SW 1271 (cell line): ENCODE data around the gene CASP5.
"Not testable (repeated sequence)": the region's sequence is repeated elsewhere in the genome, so short reads cannot be mapped to it uniquely, and the experiment has no call there.

Experiments used
- DNase-seq, 2 experiments: peaks; one replicate each; lab custom pipeline; 2025; lab: John Stamatoyannopoulos, UW

Gene CASP5

GRCh38 chr11:105023003-105023402 lies at the start of gene CASP5:
Gene CASP5, minus strand, starts transcription at chr11:105023168. Its CDS starts 32 bp downstream, at chr11:105023136.
- no peak for DNase-seq

- not testable (repeated sequence) for DNase-seq
These were observed 49.1 kb upstream of the CASP5 start for GRCh38 chr11:105072080-105072479.

GRCh38 chr11:105071089-105071732 lies 48.2 kb upstream of the CASP5 start:
- DNase-seq = no peak

GRCh38 chr11:105070306-105070705 lies 47.3 kb upstream of the CASP5 start:
- no peak for DNase-seq

- not testable (repeated sequence) for DNase-seq
These were observed 46.8 kb upstream of the CASP5 start for GRCh38 chr11:105069749-105070148.

GRCh38 chr11:105063245-105063941 lies 40.4 kb upstream of the CASP5 start:
- not testable (repeated sequence) for DNase-seq

GRCh38 chr11:105057432-105057831 lies 34.5 kb upstream of the CASP5 start:
- DNase-seq = no peak

- no peak for DNase-seq
These were observed 33.5 kb upstream of the CASP5 start for GRCh38 chr11:105056446-105056845.

GRCh38 chr11:105054723-105055493 lies 31.9 kb upstream of the CASP5 start:
- DNase-seq = no peak

- no peak for DNase-seq
These were observed 29.5 kb upstream of the CASP5 start for GRCh38 chr11:105052487-105052886.

- DNase-seq = no peak
These were observed 28.6 kb upstream of the CASP5 start for GRCh38 chr11:105051559-105051958.

- DNase-seq = no peak
These were observed 26.5 kb upstream of the CASP5 start for GRCh38 chr11:105049481-105049880.

GRCh38 chr11:105046898-105047579 lies 24.1 kb upstream of the CASP5 start:
- DNase-seq = peak; percentile 61 to 91

GRCh38 chr11:105045676-105046296 lies 22.8 kb upstream of the CASP5 start:
- no peak for DNase-seq

GRCh38 chr11:105044557-105045524 lies 21.9 kb upstream of the CASP5 start, which contains the start of gene CARD16:
Gene CARD16, minus strand, starts transcription at chr11:105045335. Its CDS starts 38 bp downstream, at chr11:105045297.
- DNase-seq = not testable (repeated sequence)

- no peak for DNase-seq
These were observed 19.2 kb upstream of the CASP5 start for GRCh38 chr11:105042178-105042577.

GRCh38 chr11:105040703-105041102 lies 17.7 kb upstream of the CASP5 start:
- DNase-seq = no peak

- DNase-seq = no peak
These were observed 12.0 kb upstream of the CASP5 start, which contains the start of gene CASP1 for GRCh38 chr11:105034813-105035620. Gene CASP1, minus strand, starts transcription at chr11:105035144. Its CDS starts 31 bp downstream, at chr11:105035113.

- DNase-seq = not testable (repeated sequence)
These were observed 11.4 kb upstream of the CASP5 start for GRCh38 chr11:105034388-105034787.
